CD4-positive, alpha-beta T cell treated with Interferon alpha-2 for 1 hour (primary cell): ENCODE measurements around the gene SLC37A1.
"Not testable (repeated sequence)": the region's sequence is repeated elsewhere in the genome, so short reads cannot be mapped to it uniquely, and the experiment has no call there.

ENCODE experiments used
- DNase-seq, 2 donors: peaks; one replicate each; pipeline ENCODE4 v3.0.0-alpha.2; 2020 to 2022

SLC37A1 gene

DNA sequence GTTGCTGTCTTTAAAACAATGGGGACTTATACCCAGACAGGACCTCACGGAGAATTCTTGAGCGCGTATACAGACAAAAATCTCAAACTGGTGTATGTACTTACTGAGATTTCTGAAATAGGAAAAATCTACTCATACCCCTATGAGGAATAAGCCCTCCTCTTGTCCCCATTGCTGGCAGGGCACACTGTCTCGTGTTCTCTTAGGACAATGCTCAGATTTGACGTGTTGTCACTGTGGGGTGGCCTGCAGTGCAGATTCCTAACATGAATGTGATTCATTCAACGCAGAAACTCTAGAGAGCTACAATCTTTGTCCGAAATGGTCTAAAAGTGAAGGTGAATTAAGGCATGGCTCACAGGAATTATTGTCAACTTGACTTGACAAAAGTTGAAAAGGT lies 108.6 kb downstream of the SLC37A1 start:
- no peak for DNase-seq

DNA sequence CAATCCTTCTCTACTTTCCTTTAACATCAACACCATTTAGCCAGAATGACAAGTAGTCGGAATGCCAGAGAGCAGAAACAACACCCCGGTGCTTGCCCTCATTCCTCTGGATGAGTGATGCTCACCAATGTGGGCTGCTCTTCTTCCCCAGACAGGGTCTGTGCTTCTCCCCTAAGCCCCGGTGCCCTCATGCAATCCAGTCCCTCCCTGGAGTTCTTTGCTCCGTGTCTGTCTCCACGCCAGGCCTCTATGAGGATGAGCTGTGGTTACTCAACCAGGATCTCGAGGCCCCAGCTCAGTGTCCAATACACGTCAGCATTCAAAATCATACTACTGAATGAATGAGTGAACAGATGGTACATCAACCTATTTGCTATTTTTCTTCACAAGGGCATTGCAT lies 110.0 kb downstream of the SLC37A1 start:
- DNase-seq, result no peak

DNA sequence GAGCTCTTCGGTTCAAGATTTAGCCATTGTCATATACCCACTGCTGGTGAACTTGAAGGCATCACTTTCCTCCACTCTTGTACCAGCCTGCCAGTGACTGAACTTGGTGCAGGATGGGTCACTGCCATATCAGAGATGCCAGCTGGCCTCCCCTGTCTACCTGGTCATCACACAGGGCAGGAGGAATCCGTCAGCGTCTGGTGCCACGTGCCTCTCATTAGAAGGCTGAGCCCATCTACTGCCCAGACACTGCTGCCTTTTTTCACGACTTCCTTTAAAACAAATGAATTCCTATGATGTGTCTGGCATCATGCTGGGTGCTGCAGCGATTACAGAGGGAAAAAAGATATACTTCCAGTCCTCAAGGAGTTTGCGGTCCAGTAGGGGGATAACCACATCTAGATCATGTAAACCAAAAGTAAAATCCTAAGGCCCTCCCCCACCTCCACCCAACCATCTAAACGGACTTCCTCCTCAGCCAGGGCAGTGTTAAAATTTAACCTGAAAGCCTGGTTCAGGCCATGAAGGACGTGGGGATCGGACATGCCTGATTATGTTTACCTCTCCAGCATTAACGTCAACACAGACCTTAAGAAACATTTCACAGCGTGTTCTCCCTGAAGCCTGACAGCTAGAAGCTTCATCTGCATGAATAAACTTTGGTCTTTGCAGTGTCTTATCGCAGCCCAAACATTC lies 110.6 kb downstream of the SLC37A1 start:
- no peak for DNase-seq

DNA sequence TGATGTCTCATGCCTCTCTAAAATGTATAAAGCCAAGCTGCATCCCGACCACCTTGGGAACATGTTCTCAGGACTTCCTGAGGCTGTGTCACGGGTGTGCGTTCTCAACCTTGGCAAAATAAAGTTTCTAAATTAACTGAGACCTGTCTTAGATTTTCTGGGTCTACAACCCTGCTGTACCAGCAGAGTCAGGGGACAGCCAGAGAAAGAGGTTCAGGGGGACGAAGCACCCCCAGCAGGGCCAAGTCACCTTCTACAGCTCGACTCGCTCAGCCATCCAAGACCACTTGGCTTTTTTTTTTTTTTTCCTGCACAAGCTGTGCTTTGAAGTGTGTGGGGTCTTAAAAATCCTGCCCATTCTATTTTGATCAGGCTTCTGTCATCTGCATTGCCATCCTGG lies 111.3 kb downstream of the SLC37A1 start:
- DNase-seq, result no peak

GRCh38 chr21:42626171-42626570 lies 112.5 kb downstream of the SLC37A1 start:
- DNase-seq, result no peak

DNA sequence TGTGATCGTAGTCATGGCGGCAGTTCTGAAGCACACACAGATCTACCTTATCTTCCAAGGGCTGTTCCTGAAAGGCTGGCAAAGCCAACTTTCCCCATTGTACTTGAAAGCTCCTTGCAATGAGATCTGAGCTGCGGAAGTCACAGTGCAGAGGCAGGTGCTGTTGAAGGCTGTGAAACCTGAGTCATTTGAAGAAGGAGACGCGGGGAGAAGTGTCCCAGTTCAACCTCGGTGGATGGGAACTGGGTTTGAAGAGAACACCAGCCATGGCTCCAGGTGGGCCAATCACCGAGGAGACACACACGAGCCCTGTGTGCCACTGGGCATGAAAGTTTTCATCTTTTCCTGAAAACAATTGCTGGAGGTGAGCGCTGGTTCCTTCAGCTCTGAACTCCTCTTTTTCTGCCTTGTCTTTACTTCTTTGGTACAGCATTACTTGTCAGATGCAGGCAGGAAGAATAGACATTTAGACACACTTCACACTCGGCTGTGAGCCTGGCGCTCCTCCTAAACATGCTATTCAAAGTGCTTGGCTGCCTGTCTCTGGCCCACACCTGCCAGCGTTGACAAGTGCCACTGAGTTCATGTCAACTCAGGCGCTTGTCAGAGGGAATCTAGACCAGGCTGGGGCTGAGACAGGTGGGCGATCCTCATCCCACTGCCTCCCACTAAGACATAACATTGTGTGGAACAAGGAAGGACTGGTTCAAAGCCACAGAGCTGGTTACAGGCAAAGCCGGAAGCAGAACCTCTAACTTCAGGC lies 114.1 kb downstream of the SLC37A1 start:
- no peak for DNase-seq

DNA sequence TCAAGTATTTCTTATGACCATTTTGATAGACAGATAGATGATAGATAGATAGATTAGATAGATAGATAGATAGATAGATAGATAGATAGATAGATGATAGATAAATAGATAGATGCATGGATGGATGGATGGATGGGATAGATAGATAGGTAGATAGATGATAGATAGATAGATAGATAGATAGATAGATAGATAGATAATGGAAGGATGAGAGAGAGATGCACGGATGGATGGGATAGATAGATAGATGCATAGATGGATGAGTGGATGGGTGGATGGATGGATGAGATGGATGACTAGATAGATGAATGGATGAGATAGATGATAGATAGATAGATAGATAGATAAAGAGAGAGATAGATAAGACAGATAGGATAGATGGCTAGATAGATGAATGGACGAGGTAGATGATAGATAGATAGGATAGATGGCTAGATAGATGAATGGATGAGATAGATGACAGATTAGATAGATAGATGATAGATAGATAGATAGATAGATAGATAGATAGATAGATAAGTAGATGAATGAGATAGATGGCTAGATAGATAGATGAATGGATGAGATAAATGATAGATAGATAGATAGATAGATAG lies 114.9 kb downstream of the SLC37A1 start:
- DNase-seq, result not testable (repeated sequence)

DNA sequence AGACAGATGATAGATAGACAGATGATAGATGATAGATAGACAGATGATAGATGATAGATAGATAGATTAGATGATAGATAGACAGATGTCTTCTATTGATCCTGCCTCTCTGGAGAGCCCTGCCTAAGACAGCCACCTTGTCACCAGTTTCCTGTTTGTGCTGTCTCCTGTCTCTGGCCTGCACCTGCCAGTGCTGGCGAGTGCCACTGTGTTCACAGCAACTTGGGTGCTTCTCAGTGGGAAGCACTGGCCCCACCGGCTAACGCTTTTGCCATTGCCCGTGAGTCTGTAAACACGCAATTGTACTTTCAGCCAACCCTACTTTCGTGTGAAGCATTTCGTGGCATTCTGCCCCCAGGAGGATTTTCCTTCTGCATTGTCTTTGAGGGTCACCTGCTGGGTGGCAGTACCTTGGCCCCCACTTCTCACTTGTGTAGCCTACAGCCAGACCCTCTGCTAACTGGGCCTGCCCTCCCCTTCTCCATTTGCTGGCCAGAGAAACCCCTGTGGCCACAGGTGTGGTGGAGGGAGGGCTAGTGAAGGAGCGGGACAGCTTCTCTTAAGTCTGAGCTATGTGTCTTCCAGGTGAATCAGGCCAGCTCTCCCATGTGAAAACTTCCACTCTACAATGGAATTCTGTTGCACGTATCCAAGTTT lies 116.4 kb downstream of the SLC37A1 start:
- no peak for DNase-seq

GRCh38 chr21:42630626-42631025 lies 117.0 kb downstream of the SLC37A1 start:
- no peak for DNase-seq
